ENCODE results near the gene PCDH1. TPM values are rescaled to one million over a fixed set of nuclear protein-coding genes. Genes with fewer than 3 reads are reported as not detected.

The PCDH1 gene
- total RNA-seq, 1 donor, result 0.43 TPM

DNA sequence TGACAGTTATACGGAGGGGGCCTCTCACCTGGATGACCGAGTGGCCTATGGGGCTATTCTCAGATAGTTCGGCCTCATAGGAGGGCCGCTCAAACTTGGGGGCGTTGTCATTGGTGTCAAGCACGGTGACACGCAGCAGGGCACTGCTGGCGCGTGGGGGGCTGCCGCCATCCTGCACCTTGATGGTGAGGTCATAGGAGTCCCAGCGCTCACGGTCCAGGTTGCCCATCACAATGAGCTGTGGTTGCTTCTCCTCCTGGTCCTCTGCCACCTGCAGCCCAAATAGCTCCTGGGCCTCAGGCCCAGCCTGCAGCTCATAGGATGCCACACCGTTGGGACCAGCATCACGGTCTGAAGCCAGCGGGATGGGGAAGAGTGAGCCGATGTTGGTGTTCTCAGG is 9.7 kb downstream of the PCDH1 start:
- TF ChIP-seq, protein P1, sequence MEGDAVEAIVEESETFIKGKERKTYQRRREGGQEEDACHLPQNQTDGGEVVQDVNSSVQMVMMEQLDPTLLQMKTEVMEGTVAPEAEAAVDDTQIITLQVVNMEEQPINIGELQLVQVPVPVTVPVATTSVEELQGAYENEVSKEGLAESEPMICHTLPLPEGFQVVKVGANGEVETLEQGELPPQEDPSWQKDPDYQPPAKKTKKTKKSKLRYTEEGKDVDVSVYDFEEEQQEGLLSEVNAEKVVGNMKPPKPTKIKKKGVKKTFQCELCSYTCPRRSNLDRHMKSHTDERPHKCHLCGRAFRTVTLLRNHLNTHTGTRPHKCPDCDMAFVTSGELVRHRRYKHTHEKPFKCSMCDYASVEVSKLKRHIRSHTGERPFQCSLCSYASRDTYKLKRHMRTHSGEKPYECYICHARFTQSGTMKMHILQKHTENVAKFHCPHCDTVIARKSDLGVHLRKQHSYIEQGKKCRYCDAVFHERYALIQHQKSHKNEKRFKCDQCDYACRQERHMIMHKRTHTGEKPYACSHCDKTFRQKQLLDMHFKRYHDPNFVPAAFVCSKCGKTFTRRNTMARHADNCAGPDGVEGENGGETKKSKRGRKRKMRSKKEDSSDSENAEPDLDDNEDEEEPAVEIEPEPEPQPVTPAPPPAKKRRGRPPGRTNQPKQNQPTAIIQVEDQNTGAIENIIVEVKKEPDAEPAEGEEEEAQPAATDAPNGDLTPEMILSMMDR (IDR thresholded peaks at IDR 0.05; ENCODE audit: insufficient read depth, low read depth, low read length), result no peak
- DNase-seq (ENCODE audit: low read depth), result no peak
- H3K4me3 ChIP-seq (ENCODE audit: low read depth, low read length), result no peak overlapping the region

- TF ChIP-seq, protein P1 (IDR thresholded peaks at IDR 0.05; ENCODE audit: insufficient read depth, low read depth, low read length), result no peak
- no peak for DNase-seq (ENCODE audit: low read depth)
- no peak overlapping the region for H3K4me3 ChIP-seq (ENCODE audit: low read depth, low read length)
Measured at GRCh38 chr5:141867651-141868050, 10.6 kb downstream of the PCDH1 start.

GRCh38 chr5:141867139-141867538 is 11.1 kb downstream of the PCDH1 start:
- H3K4me3 ChIP-seq (ENCODE audit: low read depth, low read length), result no peak overlapping the region
- DNase-seq (ENCODE audit: low read depth), result no peak
- TF ChIP-seq, protein P1 (IDR thresholded peaks at IDR 0.05; ENCODE audit: insufficient read depth, low read depth, low read length), result no peak

DNA sequence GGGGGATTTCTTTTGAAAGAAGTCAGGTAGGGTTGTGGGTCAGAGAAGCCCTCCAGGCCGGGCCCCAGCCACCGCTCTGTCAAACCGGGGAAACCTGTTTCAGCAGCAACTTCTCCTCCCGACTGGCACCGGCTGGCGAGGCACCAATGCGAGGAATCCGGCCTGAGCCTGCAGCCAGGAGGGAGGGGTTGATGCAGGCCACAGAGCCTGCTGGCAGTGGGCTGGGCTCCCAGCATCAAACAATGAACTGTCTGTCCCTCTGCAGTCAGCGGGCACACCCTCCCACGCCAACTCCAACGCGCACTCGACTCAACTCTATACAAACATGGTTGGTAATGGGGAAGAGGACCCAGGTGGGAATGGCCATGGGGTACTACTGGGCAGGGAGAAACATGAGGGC is 12.1 kb downstream of the PCDH1 start:
- TF ChIP-seq, protein P1 (IDR thresholded peaks at IDR 0.05; ENCODE audit: insufficient read depth, low read depth, low read length), result no peak
- H3K4me3 ChIP-seq (ENCODE audit: low read depth, low read length), result no peak overlapping the region
- DNase-seq (ENCODE audit: low read depth), result no peak

DNA sequence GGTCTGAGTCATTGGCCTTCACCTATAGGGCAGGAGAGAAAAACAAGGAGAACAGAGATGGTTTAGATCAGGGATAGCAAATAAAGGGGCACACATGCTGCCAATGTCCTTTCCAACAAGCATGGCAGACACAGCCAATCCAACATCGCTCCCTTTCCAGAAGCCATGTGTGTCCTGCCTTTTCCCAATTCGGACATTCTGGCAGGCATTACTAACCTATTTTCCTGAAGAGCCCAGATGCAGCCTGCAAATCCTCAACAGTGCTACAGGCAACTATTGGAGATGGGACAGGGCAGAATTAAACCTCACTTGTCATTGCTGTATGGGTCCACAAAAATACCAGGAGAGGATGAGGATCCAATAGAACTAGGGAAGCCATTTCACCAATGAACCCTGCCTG is 12.8 kb downstream of the PCDH1 start:
- TF ChIP-seq, protein P1 (IDR thresholded peaks at IDR 0.05; ENCODE audit: insufficient read depth, low read depth, low read length), result no peak
- no peak overlapping the region for H3K4me3 ChIP-seq (ENCODE audit: low read depth, low read length)
- DNase-seq (ENCODE audit: low read depth), result no peak

DNA sequence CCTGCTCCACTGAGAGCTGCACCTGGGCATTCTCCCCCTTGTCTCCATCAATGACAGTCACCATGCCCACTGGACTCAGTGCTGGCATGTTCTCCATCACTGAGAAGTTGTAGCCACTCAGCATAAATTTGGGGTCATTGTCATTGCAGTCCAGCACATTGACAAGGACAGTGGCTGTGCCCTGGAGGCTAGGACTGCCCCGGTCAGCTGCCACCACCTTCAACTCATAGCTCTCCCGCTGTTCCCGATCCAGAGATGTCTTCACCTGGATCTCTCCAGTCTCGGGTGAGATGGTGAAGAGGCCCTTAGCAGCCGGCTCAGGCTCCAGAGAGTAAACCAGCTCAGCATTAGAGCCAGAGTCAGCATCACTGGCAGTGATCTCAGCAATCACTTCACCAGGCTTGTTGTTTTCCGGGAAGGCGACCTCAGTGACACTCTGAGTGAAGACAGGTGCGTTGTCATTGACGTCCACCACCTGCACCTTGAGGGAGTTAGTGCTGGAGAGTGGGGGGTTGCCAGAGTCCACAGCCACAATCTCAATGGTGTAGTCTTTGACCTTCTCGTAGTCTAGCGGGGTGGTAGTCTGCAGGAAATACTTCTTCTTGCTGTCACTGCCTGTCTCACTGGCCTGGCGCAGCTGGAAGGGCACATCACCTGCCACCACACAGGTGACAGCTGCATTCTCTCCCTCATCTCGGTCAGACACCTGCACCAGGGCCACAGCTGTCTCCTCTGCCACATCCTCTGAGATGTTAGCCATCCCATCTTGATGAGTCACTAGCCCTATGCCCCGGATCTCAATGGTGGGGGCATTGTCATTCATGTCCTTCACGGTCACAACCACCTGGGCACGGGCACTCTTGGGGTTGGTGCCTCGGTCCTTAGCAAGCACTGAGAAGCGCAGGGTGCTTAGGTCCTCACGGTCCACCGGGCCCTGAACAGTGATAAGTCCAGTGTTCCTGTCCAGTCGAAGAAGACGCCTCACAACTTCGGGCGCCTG is 13.5 kb downstream of the PCDH1 start:
- DNase-seq (ENCODE audit: low read depth), result no peak
- TF ChIP-seq, protein P1 (IDR thresholded peaks at IDR 0.05; ENCODE audit: insufficient read depth, low read depth, low read length), result no peak
- H3K4me3 ChIP-seq (ENCODE audit: low read depth, low read length), result no peak overlapping the region
